ENCODE data around the gene C6orf62.

- TF ChIP-seq, protein P1, sequence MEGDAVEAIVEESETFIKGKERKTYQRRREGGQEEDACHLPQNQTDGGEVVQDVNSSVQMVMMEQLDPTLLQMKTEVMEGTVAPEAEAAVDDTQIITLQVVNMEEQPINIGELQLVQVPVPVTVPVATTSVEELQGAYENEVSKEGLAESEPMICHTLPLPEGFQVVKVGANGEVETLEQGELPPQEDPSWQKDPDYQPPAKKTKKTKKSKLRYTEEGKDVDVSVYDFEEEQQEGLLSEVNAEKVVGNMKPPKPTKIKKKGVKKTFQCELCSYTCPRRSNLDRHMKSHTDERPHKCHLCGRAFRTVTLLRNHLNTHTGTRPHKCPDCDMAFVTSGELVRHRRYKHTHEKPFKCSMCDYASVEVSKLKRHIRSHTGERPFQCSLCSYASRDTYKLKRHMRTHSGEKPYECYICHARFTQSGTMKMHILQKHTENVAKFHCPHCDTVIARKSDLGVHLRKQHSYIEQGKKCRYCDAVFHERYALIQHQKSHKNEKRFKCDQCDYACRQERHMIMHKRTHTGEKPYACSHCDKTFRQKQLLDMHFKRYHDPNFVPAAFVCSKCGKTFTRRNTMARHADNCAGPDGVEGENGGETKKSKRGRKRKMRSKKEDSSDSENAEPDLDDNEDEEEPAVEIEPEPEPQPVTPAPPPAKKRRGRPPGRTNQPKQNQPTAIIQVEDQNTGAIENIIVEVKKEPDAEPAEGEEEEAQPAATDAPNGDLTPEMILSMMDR (IDR thresholded peaks at IDR 0.05) = no peak
- TF ChIP-seq POLR2A (IDR thresholded peaks at IDR 0.05) = no peak
Measured at GRCh38 chr6:24691550-24691949, 27.4 kb downstream of the C6orf62 start.

All from testis (tissue), 2 donors.